K562 (cell line): ENCODE data around the gene HOXC11. TPM values are rescaled to one million over a fixed set of nuclear protein-coding genes. Genes with fewer than 3 reads are reported as not detected.

ENCODE experiments used
- ARID3A ChIP-seq: IDR thresholded peaks from 2 replicates; pipeline ENCODE4 v1.6.1; 2012; ENCODE audit warnings: low read depth, low read length, improper control_type of control experiment, borderline replicate concordance
- BCLAF1 ChIP-seq, 2 experiments: fragments of 450-650 bp in 1 of 2; IDR thresholded peaks; 2 replicates each; pipeline ENCODE4 v1.6.1; 2011 to 2017; ENCODE audit warnings: low read depth in 2 of 2, antibody characterized with exemption in 1 of 2, borderline replicate concordance in 1 of 2, low read length in 1 of 2, mild to moderate bottlenecking in 1 of 2, mixed read lengths in 1 of 2; ENCODE audit not compliant: control insufficient read depth in 1 of 2
- CBFA2T3 ChIP-seq: fragments of 450-650 bp; IDR thresholded peaks from 2 replicates; pipeline ENCODE4 v1.6.1; 2017
- CBX1 ChIP-seq: sonication (generic); IDR thresholded peaks from 2 replicates; pipeline ENCODE4 v1.6.1; 2016; ENCODE audit warnings: antibody characterized with exemption, low read depth, mild to moderate bottlenecking
- HLTF ChIP-seq: fragments of 450-650 bp; IDR thresholded peaks from 2 replicates; pipeline ENCODE4 v1.6.1; 2016
- MBD2 ChIP-seq: sonication (generic); IDR thresholded peaks from 2 replicates; pipeline ENCODE4 v1.6.1; 2016; ENCODE audit warnings: low read depth, borderline replicate concordance
- MYC ChIP-seq, 2 experiments: fragments of 250-450 bp in 1 of 2; sonication (Bioruptor Pico) in 1 of 2; IDR thresholded peaks; 2 replicates each; pipeline versions ENCODE4 v1.5.1 to v1.6.1; 2012 to 2021; ENCODE audit warnings: low read depth in 2 of 2, borderline replicate concordance in 1 of 2, improper control_type of control experiment in 1 of 2, low read length in 1 of 2, mild to moderate bottlenecking in 1 of 2, moderate library complexity in 1 of 2
- NFIC ChIP-seq: fragments of 450-650 bp; IDR thresholded peaks from 2 replicates; pipeline ENCODE4 v1.6.1; 2017; ENCODE audit warnings: mild to moderate bottlenecking, inconsistent platforms
- NR4A1 ChIP-seq, 2 experiments: fragments of 250-450 bp in 1 of 2; fragments of 450-650 bp in 1 of 2; sonication (Bioruptor Pico) in 1 of 2; IDR thresholded peaks; 2 replicates each; pipeline versions ENCODE4 v1.4.0 to v1.6.1; 2016 to 2020; ENCODE audit warnings: mild to moderate bottlenecking in 2 of 2, missing compliant biosample characterization in 1 of 2, missing genetic modification characterization in 1 of 2, moderate library complexity in 1 of 2
- TAL1 ChIP-seq: fragments of 450-650 bp; IDR thresholded peaks from 2 replicates; pipeline ENCODE4 v1.6.1; 2016; ENCODE audit warnings: mild to moderate bottlenecking
- TARDBP ChIP-seq: fragments of 450-650 bp; IDR thresholded peaks from 2 replicates; pipeline ENCODE4 v1.6.1; 2016
- TFAM ChIP-seq: fragments of 250-450 bp; sonication (Bioruptor Pico); conservative IDR thresholded peaks from 2 replicates; pipeline ENCODE4 v1.5.0; 2021; ENCODE audit warnings: mild to moderate bottlenecking, moderate library complexity
- ZBTB43 ChIP-seq: sonication (generic); formaldehyde crosslinking; IDR thresholded peaks from 2 replicates; pipeline ENCODE4 v1.8.0; 2023; ENCODE audit warnings: mild to moderate bottlenecking, missing genetic modification reagents
- ZFP1 ChIP-seq: fragments of 450-650 bp; formaldehyde crosslinking; IDR thresholded peaks from 2 replicates; pipeline ENCODE4 v1.4.0; 2020; ENCODE audit warnings: mild to moderate bottlenecking, mixed read lengths
- ZNF133 ChIP-seq: fragments of 250-450 bp; sonication (Bioruptor Pico); IDR thresholded peaks from 2 replicates; pipeline ENCODE4 v1.4.0; 2020; ENCODE audit warnings: mild to moderate bottlenecking
- polyA plus RNA-seq, 8 experiments: library from polyadenylated mRNA; depleted of rRNA in 4 of 8; stranded (reverse) in 5 of 8; unstranded in 3 of 8; fragments of >200 nt; fragmentation: Nextera tagmentation in 2 of 8; fragmentation: Illumina TruSeq in 1 of 8; extraction: Ambion mirVana in 2 of 8; extraction: Trizol in 1 of 8; gene quantifications; 2 replicates each; pipeline versions ENCODE4 v1.2.1 to v1.2.3, GENCODE V29; 2011 to 2014; ENCODE audit warnings: inconsistent platforms in 1 of 8, missing spikeins in 1 of 8
- total RNA-seq, 7 experiments: library from RNA; depleted of rRNA in 6 of 7; stranded (reverse); fragments of >200 nt in 6 of 7; fragmentation: Illumina TruSeq in 2 of 7; extraction: Trizol in 2 of 7; gene quantifications; 2 replicates each; pipeline versions ENCODE4 v1.2.1 to v1.2.3, GENCODE V29; 2011 to 2021; ENCODE audit warnings: low replicate concordance in 1 of 7

The HOXC11 gene
- total and polyA plus RNA-seq, 9 of the 15 experiments (the other 6 are each of a cell fraction or from before 2014, with no cell fraction given): not detected

GRCh38 chr12:53944907-53945847, 27.7 kb upstream of the HOXC11 start (continued):
- TF ChIP-seq ZBTB43 (CRISPR knock-in tag) (no peak), MYC (IDR thresholded peaks at IDR 0.05; ENCODE audit: low read depth, low read length) (no peak), MYC (CRISPR knock-in tag; IDR thresholded peaks at IDR 0.05; ENCODE audit: borderline replicate concordance, low read depth) (no peak), TARDBP (no peak), HLTF (no peak), MBD2 (no peak), ZNF133 (CRISPR knock-in tag) (no peak), CBFA2T3 (peak; percentile 67), CBX1 (no peak), NFIC (no peak), ARID3A (no peak), TAL1 (peak; percentile 53; the same call in 1 of the 2 replicates), BCLAF1 (IDR thresholded peaks at IDR 0.05; ENCODE audit: borderline replicate concordance in 1 of 2, control insufficient read depth in 1 of 2, low read depth in 2 of 2, low read length in 1 of 2) (no peak), NR4A1 (CRISPR knock-in tag; IDR thresholded peaks at IDR 0.05) (no peak), NR4A1 (tag; IDR thresholded peaks at IDR 0.05) (no peak), ZFP1 (no peak), TFAM (CRISPR knock-in tag) (no peak)
